SJSA1 (cell line): ENCODE data around the gene HAPLN3. TPM values are rescaled to one million over a fixed set of nuclear protein-coding genes. Genes with fewer than 3 reads are reported as not detected.
"Not testable (repeated sequence)": the region's sequence is repeated elsewhere in the genome, so short reads cannot be mapped to it uniquely, and the experiment has no call there.

Experiments used
- DNase-seq, 2 experiments: peaks; one replicate each; pipeline ENCODE4 v3.0.0-alpha.2; 2015 to 2020; ENCODE audit warnings: low spot score in 2 of 2, low read depth in 1 of 2
- H3K27ac ChIP-seq: fragments of 250-450 bp; sonication (Bioruptor Pico); 2 replicates; pipeline ENCODE4 v1.5.1; 2020; ENCODE audit warnings: mild to moderate bottlenecking, moderate library complexity
- H3K27me3 ChIP-seq: fragments of 250-450 bp; sonication (Bioruptor Pico); replicated peaks from 2 replicates; pipeline ENCODE4 v1.5.1; 2020; ENCODE audit warnings: mild to moderate bottlenecking, moderate library complexity
- H3K36me3 ChIP-seq: fragments of 250-450 bp; sonication (Bioruptor Pico); 2 replicates; pipeline ENCODE4 v1.5.1; 2020; ENCODE audit warnings: mild to moderate bottlenecking
- H3K4me1 ChIP-seq: fragments of 250-450 bp; sonication (Bioruptor Pico); replicated peaks from 2 replicates; pipeline ENCODE4 v1.6.1; 2021; ENCODE audit warnings: mild to moderate bottlenecking
- H3K4me3 ChIP-seq: fragments of 250-450 bp; sonication (Bioruptor Pico); 2 replicates; pipeline ENCODE4 v1.5.1; 2020; ENCODE audit warnings: mild to moderate bottlenecking
- H3K9me3 ChIP-seq: fragments of 250-450 bp; sonication (Bioruptor Pico); replicated peaks from 2 replicates; pipeline ENCODE4 v1.5.1; 2020; ENCODE audit warnings: mild to moderate bottlenecking
- total RNA-seq: library from RNA; depleted of rRNA; stranded (reverse); fragments of >200 nt; shearing (Covaris generic); gene quantifications from 2 replicates; pipeline ENCODE4 v1.2.3, GENCODE V29; 2014; rRNA removed

The HAPLN3 gene, protein sequence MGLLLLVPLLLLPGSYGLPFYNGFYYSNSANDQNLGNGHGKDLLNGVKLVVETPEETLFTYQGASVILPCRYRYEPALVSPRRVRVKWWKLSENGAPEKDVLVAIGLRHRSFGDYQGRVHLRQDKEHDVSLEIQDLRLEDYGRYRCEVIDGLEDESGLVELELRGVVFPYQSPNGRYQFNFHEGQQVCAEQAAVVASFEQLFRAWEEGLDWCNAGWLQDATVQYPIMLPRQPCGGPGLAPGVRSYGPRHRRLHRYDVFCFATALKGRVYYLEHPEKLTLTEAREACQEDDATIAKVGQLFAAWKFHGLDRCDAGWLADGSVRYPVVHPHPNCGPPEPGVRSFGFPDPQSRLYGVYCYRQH
- total RNA-seq: 11.9 and 19.9 TPM in 2 replicates

DNA sequence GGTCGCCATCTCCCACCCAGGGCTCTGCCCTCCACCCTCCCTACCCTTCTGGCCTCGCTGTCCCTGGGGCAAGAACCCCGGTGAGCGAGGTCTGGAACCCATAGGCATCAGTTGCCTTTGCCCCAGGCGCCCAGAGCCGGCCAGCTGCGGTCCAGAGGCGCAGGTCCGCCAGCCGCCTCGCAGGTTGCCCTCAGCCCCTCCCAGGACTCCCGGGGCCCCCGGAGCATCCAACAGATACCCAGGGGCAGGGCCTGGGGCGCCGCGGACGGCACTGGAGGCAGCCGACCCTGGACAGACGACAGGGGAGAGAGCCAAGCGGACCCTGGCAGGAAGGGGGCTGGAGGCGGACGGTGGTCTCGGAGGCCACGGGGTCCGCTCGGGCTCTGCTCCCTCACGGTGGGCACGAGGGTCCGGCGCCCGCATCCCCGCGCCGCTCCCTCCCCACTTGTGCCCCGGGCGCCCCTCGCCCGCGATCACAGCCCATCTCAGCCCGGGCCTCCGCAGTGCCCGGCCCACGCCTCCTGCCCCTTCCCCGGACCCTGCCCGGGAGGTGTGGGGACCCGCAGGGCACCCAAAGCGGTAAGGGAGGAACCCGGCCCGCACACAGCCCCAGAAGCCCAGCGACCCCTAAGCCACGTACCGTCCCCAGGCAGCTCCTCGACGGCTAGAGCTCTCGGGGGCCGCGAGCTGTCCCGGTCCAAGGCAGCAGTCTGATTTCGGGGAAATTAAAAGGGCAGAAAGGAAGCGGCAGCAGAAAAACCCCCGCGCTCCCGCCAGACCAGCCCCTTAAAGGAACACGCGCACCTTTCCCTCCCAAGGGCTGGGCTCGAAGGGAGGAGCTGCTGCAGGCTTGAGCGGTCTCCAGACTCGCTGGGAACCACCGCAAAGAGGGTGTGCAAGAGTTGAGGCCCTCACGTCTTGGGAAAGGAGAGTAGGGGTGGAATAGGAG, at the start of gene HAPLN3:
Gene HAPLN3, minus strand, starts transcription at position 726 of the 949 bp plus-strand sequence. CDS start 8,246 bp downstream, outside the sequence.
- peak in 1 of 2 experiments; percentile 34 for DNase-seq
- Histone ChIP-seq H3K27me3 (peaks cover 5% of the 10 kb centered on the region; the same call in 1 of the 2 replicates), H3K36me3 (peaks cover 18% of the 10 kb centered on the region), H3K9me3 (no peaks in the 10 kb centered on the region), H3K4me3 (peak within 1 kb of the TSS; percentile 46), H3K27ac (no peak within 1 kb of the TSS), H3K4me1 (peaks cover 30% of the 10 kb centered on the region)

DNA sequence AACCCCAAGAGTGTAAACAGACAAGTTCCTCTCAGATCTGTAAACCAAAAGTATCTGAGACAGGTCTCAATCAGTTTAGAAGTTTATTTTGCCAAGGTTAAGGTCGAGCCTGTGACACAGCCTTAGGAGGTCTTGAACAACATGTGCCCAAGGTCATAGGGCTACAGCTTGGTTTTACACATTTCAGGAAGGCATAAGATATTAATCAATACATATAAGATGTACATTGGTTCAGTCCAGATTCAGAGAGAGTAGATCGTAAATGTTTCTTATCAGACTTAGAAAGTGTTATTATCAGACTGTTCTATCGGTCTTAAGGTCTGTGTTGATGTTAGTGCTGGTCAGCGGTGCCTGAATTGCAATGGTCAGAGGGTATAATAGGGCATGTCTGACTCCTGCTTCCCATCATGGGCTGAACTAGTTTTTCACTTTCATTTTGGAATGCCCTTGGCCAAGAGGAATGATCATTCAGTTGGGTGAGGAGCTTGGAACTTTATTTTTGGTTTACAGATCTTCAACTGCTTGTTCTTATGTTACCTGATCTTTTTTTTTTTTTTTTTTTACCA, 44.8 kb upstream of the HAPLN3 start:
- Histone ChIP-seq H3K9me3 (no peaks in the 10 kb centered on the region), H3K4me3 (no peak overlapping the region), H3K36me3 (no peaks in the 10 kb centered on the region), H3K27ac (no peak overlapping the region), H3K27me3 (no peaks in the 10 kb centered on the region), H3K4me1 (peaks cover 3% of the 10 kb centered on the region; the same call in 1 of the 2 replicates)
- DNase-seq: no peak

DNA sequence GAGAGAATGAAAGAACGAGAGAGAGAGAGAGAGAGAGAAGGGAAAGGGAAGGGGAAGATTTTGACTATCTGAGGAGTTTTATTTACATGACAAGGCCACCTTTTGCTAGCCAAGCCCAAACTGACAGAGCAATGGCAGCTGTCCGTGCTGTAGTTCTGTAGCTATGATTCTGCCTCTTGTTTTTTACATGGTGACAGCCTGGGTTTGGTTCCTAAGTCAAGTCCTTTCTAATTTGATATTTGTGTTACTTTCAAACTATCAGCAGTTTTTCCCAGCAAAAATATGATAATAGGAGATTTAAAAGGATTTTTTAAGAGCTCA, 44.1 kb upstream of the HAPLN3 start:
- Histone ChIP-seq H3K27me3 (no peaks in the 10 kb centered on the region), H3K4me3 (no peak overlapping the region), H3K4me1 (peaks cover 3% of the 10 kb centered on the region; the same call in 1 of the 2 replicates), H3K9me3 (no peaks in the 10 kb centered on the region), H3K36me3 (no peaks in the 10 kb centered on the region), H3K27ac (no peak overlapping the region)
- no peak for DNase-seq

DNA sequence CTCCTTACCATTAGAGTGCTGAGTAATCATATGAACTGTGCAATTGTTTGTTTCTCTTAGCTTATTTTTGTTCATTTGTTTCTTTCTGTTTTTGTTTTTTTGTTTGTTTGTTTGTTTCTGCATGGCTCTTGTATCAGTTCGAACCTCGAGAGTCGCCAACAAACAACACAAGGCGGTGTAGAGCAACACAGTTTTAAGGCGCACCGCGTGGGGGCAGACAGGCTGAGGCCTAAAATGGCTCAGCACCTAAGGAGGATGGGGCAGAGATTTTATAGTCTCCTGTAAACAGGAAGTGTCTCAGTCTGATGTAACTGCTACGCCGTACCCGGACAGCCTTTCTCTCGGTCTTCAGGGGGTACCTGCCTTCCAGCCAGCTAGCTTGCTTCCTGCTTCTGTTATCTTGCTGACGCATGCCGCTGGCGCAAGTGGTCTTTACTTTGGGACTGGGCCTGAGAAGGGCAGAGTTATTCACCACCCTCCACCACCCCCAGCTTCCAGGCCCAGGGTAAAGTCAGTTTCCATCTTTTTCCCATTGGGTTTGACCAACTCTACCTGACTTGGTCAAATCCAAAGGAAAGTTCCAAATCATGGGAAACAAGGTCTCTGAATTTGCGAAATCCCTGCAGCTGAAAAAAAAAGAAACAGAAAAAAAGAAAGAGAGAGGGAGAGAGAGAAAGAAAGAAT, 43.6 kb upstream of the HAPLN3 start:
- Histone ChIP-seq H3K9me3 (0 out of 2 replicates have a peak, but pooled peaks cover under 1% of the 10 kb centered on the region), H3K4me3 (no peak overlapping the region), H3K4me1 (peaks cover 3% of the 10 kb centered on the region; the same call in 1 of the 2 replicates), H3K27ac (no peak overlapping the region), H3K36me3 (no peaks in the 10 kb centered on the region), H3K27me3 (no peaks in the 10 kb centered on the region)
- DNase-seq: no peak

DNA sequence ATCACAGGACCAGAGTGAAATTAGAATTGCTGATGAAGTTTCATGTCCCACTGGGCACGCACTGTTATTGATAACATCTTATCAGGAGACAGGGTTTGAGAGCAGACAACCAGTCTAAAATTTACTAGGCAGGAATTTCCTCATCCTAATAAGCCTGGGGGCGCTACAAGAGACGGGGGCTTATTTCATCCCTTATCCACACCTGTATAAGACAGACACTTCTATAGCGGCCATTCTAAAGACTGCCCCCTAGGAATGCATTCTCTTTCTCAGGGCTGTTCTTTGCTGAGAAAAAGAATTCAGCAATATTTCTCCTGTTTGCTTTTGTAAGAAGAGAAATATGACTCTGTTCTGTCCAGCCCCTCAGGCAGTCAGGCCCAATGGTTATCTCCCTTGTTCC, 39.1 kb upstream of the HAPLN3 start:
- H3K36me3 ChIP-seq, DNase-seq, H3K27ac ChIP-seq, H3K4me3 ChIP-seq, H3K9me3 ChIP-seq, H3K4me1 ChIP-seq, H3K27me3 ChIP-seq: not testable (repeated sequence)

DNA sequence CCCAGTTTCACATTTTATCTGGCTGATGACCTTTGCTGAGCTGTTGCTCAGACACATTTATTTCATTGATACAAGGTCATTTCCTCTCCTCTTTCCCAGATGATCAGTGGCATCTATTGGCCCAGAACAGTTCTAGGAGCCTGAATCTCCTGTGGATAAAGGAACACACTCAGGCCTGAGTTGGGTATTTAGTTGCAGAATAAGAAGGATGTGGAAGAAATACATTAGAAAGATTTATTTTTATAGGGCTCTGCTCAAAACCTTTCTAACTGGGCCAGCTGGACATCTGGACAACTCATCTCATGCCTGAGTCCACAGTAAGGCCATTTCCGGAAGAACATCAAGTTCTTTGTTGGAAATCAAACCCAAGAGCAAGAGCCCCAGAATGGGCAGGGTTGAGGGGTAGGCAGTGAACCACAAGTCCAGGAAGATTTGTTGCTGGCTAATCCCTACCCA, 37.6 kb upstream of the HAPLN3 start:
- Histone ChIP-seq H3K4me1 (0 out of 2 replicates have a peak, but pooled peaks cover 3% of the 10 kb centered on the region), H3K36me3 (no peaks in the 10 kb centered on the region), H3K9me3 (0 out of 2 replicates have a peak, but pooled peaks cover 2% of the 10 kb centered on the region), H3K27ac (no peak overlapping the region), H3K4me3 (no peak overlapping the region), H3K27me3 (no peaks in the 10 kb centered on the region)
- no peak for DNase-seq

DNA sequence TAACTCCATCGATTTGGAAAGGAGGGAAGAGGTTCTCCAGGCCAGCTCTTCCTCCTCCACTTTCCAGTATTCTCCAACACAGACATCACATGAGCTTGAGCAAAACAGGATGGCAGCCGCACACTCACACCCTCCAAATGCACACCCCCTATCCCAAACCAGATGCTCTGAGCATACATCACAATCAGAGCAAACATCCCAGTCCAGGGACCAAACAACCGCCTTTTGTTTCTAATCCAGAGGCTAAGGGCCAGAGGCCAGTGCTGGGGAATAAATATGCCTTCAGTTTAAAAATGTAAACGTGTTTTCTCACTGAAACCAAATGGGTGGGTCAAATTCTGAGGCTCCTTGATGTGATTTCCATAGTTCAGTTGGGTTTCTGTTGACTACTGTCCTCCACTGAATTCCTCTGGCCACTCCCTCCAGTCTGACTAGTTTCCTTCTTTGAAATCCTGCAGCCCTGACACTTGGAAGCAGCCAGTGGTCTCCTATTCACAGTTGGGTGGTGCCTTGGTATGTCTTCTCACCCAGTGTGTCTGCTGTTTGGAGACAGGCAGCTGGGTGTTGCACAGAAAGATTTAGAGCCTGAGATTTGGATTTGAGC, 37.0 kb upstream of the HAPLN3 start:
- 0 out of 2 replicates have a peak, but pooled peaks cover 3% of the 10 kb centered on the region for H3K4me1 ChIP-seq

DNA sequence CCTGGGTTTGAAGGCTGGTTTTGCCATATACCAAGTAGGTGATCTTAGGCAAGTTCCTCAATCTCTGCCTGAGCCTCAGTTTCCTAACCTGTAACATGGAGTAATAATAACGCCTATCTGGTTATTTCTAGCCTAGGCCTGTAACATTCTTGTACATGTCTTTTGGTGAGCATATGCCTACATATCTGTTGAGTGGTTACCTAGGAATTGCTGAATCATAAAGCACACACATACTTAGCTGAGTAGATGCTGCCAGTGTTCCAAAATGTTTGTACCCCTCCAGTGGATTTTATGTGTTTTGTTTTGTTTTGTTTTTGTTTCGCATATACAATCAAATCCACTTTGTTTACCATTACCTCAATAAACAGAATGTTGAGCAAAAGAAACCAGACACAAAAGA, 35.2 kb upstream of the HAPLN3 start:
- Histone ChIP-seq H3K9me3 (0 out of 2 replicates have a peak, but pooled peaks cover 2% of the 10 kb centered on the region), H3K27me3 (no peaks in the 10 kb centered on the region), H3K4me3 (no peak overlapping the region), H3K4me1 (0 out of 2 replicates have a peak, but pooled peaks cover 3% of the 10 kb centered on the region), H3K27ac (no peak overlapping the region), H3K36me3 (no peaks in the 10 kb centered on the region)
- no peak for DNase-seq

More for the DNA sequence above, 37.0 kb upstream of the HAPLN3 start:
- Histone ChIP-seq H3K36me3 (no peaks in the 10 kb centered on the region), H3K27ac (no peak overlapping the region), H3K27me3 (no peaks in the 10 kb centered on the region), H3K4me3 (no peak overlapping the region), H3K9me3 (0 out of 2 replicates have a peak, but pooled peaks cover 2% of the 10 kb centered on the region)
- no peak for DNase-seq

DNA sequence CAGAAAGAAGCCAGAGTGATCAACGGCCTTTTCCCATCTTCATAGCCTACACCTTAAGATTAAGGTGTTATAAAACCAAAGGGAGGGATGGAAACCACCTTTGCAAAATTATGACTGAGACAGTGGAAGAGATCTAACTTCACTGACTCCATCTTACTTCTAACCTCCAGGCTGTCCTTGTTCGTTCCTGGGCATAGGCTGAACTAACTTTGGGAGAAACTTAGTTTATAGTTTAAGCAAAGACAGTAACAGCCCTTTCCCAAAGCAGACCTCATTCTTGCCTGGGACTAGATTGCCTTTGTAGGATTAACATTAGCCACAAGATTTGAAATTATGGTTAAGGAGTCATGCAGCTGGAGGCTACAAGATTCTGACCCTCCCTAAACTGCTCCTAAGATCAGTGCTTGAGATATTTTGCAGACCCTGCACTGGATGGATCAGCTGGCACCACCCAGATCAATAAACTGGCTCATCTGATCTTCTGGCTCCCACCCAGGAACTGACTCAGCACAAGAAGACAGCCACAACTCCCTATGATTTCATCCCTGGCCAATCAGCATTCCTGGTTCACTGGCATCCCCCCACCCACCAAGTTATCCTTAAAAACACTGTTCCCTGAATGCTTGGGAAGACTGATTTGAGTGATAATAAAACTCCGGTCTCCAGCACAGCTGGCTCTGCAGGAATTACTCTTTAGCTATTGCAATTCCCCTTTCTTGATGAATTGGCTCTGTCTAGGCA, 34.2 kb upstream of the HAPLN3 start:
- not testable (repeated sequence) for DNase-seq

DNA sequence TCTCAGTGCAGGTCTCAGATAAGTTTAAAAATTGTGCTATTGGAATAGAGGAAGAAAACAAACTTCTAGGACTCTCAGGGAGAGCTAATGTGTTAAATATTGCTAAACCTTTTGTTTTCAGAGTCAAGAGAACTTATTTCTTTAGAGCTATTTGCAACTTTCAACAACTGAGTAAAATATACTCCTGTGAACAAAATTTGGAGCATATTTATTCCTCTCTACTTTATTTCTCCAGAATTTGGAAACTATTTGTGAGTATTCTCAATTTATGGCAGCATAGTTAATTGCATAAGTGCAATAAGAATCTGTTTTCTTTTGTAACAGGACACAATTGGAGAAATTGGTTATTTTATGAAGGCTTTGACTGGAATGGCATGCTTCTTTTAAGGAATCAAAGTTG, 32.8 kb upstream of the HAPLN3 start:
- not testable (repeated sequence) for H3K36me3 ChIP-seq, H3K27me3 ChIP-seq, DNase-seq, H3K4me3 ChIP-seq, H3K9me3 ChIP-seq, H3K4me1 ChIP-seq, H3K27ac ChIP-seq

More for the DNA sequence above, 34.2 kb upstream of the HAPLN3 start:
- not testable (repeated sequence) for H3K27ac ChIP-seq, H3K9me3 ChIP-seq, H3K4me3 ChIP-seq, H3K36me3 ChIP-seq, H3K27me3 ChIP-seq, H3K4me1 ChIP-seq

DNA sequence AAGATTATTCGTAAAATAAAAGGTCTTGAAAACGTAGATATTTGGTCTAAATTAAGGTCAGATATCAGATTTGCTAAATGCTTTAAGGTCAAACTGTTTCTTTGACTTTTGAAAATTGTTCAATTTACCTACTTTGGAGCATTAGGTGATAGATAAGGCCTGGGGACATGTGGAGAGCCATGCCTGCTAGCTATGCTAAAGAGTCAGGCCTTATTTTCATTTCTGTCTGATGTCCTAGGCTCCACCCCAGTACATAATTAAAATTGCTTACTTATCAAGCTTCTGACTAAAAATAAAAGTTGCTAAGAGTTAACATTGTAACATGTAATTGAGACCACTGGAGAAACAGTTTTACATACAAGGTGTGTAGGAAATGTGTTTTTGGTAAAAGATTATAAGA, 30.3 kb upstream of the HAPLN3 start:
- DNase-seq, H3K27me3 ChIP-seq, H3K36me3 ChIP-seq, H3K27ac ChIP-seq, H3K9me3 ChIP-seq, H3K4me3 ChIP-seq: not testable (repeated sequence)
- peaks cover 12% of the 10 kb centered on the region for H3K4me1 ChIP-seq

DNA sequence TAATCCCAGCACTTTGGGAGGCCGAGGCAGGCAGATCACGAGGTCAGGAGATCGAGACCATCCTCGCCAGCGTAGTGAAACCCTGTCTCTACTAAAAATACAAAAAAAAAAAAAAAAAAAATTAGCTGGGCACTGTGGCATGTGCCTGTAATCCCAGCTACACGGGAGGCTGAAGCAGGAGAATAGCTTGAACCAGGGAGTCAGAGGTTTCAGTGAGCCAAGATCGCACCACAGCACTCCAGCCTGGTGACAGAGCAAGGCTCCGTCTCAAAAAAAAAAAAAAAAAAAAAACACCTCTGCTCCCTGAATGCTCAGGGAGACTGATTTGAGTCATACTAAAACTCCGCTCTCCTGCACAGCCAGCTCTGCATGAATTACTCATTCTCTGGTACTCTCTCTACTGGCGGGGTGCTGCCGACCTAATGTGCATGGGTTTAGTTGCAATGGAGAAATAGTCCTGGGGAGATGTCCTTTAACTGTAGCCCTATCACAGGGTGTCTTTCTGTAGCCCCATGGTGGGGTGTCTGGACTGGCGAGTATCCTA, 25.6 kb upstream of the HAPLN3 start:
- Histone ChIP-seq H3K4me1 (peaks cover 41% of the 10 kb centered on the region), H3K27ac (peak overlapping the region; percentile 60)
- H3K4me3 ChIP-seq, H3K9me3 ChIP-seq, H3K27me3 ChIP-seq, H3K36me3 ChIP-seq: not testable (repeated sequence)
- DNase-seq: peak in 1 of 2 experiments; percentile 49
